K562 (cell line): ENCODE measurements around the gene WDR31. TPM values are rescaled to one million over a fixed set of nuclear protein-coding genes. Genes with fewer than 3 reads are reported as not detected.
A peak's percentile ranks its signal among the peaks of the same experiment; 100 is the strongest.

Experiments used
- CHD2 ChIP-seq: IDR thresholded peaks from 2 replicates; pipeline ENCODE4 v1.6.1; 2011; ENCODE audit warnings: low read depth, low read length
- ELF1 ChIP-seq: fragments of 200-800 bp; sonication (Bioruptor generic); IDR thresholded peaks from 2 replicates; pipeline ENCODE4 v1.6.1; 2016; ENCODE audit warnings: missing genetic modification characterization, missing compliant biosample characterization
- EP400 ChIP-seq: fragments of 450-650 bp; IDR thresholded peaks from 2 replicates; pipeline ENCODE4 v1.6.1; 2017; ENCODE audit warnings: antibody characterized with exemption, mild to moderate bottlenecking, moderate library complexity
- GABPB2 ChIP-seq: fragments of 250-450 bp; sonication (Bioruptor Pico); conservative IDR thresholded peaks from 2 replicates; pipeline ENCODE4 v1.5.1; 2021; ENCODE audit warnings: mild to moderate bottlenecking
- HDGF ChIP-seq: fragments of 450-650 bp; IDR thresholded peaks from 2 replicates; pipeline ENCODE4 v1.6.1; 2016
- HNRNPUL1 ChIP-seq: fragments of 200-400 bp; formaldehyde crosslinking; IDR thresholded peaks from 2 replicates; pipeline ENCODE4 v1.6.1; 2017; ENCODE audit warnings: low read length
- MAFF ChIP-seq: IDR thresholded peaks from 2 replicates; pipeline ENCODE4 v1.6.1; 2012; ENCODE audit warnings: low read length, improper control_type of control experiment
- MEF2A ChIP-seq: IDR thresholded peaks from 2 replicates; pipeline ENCODE4 v1.6.1; 2011; ENCODE audit warnings: low read depth, mild to moderate bottlenecking, low read length, moderate library complexity; ENCODE audit not compliant: control insufficient read depth
- PTRF ChIP-seq: fragments of 450-650 bp; IDR thresholded peaks from 2 replicates; pipeline ENCODE4 v1.6.1; 2016; ENCODE audit warnings: mild to moderate bottlenecking, missing genetic modification characterization, missing compliant biosample characterization
- polyA plus RNA-seq, 8 experiments: library from polyadenylated mRNA; depleted of rRNA in 4 of 8; stranded (reverse) in 5 of 8; unstranded in 3 of 8; fragments of >200 nt; fragmentation: Nextera tagmentation in 2 of 8; fragmentation: Illumina TruSeq in 1 of 8; extraction: Ambion mirVana in 2 of 8; extraction: Trizol in 1 of 8; gene quantifications; 2 replicates each; pipeline versions ENCODE4 v1.2.1 to v1.2.3, GENCODE V29; 2011 to 2014; ENCODE audit warnings: inconsistent platforms in 1 of 8, missing spikeins in 1 of 8
- total RNA-seq, 7 experiments: library from RNA; depleted of rRNA in 6 of 7; stranded (reverse); fragments of >200 nt in 6 of 7; fragmentation: Illumina TruSeq in 2 of 7; extraction: Trizol in 2 of 7; gene quantifications; 2 replicates each; pipeline versions ENCODE4 v1.2.1 to v1.2.3, GENCODE V29; 2011 to 2021; ENCODE audit warnings: low replicate concordance in 1 of 7
- TF ChIP-seq, protein P1 (sequence below): fragments of 450-650 bp; IDR thresholded peaks from 2 replicates; pipeline ENCODE4 v1.6.1; 2016; ENCODE audit warnings: mild to moderate bottlenecking, moderate library complexity
- TF ChIP-seq, protein P2 (sequence below): fragments of 250-450 bp; sonication (Bioruptor Pico); IDR thresholded peaks from 2 replicates; pipeline ENCODE4 v1.6.1; 2021; ENCODE audit warnings: mild to moderate bottlenecking
- TF ChIP-seq, protein P3 (sequence below): fragments of 450-650 bp; IDR thresholded peaks from 2 replicates; pipeline ENCODE4 v1.7.1; 2018; ENCODE audit warnings: mild to moderate bottlenecking, low read depth; ENCODE audit not compliant: partially characterized antibody

WDR31 gene
- total and polyA plus RNA-seq, 9 of the 15 experiments (the other 6 are each of a cell fraction or from before 2014, with no cell fraction given), result 0.35 to 1.8 (median 0.95) TPM

DNA sequence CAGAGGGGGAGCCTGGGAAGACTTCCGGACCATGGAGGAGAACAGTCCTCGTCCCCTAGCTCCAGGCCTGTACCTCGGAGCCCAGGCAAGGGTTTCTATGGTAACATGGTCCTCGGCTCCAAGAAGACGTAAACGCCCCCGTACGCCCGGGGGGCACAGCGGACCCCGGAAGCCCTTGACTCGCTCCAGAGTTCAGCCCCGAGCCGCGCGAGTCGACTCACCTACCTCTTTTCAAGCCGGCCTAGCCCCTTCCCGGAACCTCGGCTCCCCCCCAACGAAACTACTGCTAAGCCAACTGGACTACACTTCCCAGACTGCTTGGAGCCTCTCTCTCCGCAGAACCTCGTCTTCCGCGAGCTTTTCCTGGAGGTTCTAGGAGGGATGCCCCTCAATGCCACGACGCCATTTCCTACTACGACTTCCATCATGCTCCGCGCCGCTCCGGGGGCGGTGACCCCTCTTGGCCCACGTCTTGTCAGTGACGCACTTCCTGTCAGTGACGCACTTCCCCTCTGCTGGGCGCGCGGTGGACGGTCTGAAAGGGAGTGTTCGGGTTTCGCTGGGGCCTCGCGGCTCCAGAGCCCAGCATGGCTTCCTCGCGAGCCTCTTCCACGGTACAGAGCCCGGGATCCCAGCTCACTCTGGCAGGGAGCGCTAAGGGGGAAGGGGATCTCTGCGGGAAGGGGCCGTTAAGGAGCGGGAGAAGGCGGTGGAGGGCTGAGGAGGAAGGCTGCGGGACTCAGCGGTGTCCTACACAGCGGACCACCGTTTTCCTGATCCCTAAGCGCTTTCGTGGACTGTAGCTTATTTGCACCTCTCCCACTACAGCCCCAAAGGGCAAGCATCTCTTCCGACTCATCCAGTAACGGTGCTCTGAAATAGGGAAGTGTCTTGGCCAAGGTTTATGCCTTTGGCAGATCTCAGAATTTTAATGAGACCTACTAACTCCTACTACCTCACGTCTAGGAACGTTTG, 64.6 kb downstream of the WDR31 start, which contains the start of the genes CDC26 and PRPF4 (continued):
- TF ChIP-seq EP400, result peak; percentile 96
- no peak for TF ChIP-seq MAFF
- TF ChIP-seq, protein P1, sequence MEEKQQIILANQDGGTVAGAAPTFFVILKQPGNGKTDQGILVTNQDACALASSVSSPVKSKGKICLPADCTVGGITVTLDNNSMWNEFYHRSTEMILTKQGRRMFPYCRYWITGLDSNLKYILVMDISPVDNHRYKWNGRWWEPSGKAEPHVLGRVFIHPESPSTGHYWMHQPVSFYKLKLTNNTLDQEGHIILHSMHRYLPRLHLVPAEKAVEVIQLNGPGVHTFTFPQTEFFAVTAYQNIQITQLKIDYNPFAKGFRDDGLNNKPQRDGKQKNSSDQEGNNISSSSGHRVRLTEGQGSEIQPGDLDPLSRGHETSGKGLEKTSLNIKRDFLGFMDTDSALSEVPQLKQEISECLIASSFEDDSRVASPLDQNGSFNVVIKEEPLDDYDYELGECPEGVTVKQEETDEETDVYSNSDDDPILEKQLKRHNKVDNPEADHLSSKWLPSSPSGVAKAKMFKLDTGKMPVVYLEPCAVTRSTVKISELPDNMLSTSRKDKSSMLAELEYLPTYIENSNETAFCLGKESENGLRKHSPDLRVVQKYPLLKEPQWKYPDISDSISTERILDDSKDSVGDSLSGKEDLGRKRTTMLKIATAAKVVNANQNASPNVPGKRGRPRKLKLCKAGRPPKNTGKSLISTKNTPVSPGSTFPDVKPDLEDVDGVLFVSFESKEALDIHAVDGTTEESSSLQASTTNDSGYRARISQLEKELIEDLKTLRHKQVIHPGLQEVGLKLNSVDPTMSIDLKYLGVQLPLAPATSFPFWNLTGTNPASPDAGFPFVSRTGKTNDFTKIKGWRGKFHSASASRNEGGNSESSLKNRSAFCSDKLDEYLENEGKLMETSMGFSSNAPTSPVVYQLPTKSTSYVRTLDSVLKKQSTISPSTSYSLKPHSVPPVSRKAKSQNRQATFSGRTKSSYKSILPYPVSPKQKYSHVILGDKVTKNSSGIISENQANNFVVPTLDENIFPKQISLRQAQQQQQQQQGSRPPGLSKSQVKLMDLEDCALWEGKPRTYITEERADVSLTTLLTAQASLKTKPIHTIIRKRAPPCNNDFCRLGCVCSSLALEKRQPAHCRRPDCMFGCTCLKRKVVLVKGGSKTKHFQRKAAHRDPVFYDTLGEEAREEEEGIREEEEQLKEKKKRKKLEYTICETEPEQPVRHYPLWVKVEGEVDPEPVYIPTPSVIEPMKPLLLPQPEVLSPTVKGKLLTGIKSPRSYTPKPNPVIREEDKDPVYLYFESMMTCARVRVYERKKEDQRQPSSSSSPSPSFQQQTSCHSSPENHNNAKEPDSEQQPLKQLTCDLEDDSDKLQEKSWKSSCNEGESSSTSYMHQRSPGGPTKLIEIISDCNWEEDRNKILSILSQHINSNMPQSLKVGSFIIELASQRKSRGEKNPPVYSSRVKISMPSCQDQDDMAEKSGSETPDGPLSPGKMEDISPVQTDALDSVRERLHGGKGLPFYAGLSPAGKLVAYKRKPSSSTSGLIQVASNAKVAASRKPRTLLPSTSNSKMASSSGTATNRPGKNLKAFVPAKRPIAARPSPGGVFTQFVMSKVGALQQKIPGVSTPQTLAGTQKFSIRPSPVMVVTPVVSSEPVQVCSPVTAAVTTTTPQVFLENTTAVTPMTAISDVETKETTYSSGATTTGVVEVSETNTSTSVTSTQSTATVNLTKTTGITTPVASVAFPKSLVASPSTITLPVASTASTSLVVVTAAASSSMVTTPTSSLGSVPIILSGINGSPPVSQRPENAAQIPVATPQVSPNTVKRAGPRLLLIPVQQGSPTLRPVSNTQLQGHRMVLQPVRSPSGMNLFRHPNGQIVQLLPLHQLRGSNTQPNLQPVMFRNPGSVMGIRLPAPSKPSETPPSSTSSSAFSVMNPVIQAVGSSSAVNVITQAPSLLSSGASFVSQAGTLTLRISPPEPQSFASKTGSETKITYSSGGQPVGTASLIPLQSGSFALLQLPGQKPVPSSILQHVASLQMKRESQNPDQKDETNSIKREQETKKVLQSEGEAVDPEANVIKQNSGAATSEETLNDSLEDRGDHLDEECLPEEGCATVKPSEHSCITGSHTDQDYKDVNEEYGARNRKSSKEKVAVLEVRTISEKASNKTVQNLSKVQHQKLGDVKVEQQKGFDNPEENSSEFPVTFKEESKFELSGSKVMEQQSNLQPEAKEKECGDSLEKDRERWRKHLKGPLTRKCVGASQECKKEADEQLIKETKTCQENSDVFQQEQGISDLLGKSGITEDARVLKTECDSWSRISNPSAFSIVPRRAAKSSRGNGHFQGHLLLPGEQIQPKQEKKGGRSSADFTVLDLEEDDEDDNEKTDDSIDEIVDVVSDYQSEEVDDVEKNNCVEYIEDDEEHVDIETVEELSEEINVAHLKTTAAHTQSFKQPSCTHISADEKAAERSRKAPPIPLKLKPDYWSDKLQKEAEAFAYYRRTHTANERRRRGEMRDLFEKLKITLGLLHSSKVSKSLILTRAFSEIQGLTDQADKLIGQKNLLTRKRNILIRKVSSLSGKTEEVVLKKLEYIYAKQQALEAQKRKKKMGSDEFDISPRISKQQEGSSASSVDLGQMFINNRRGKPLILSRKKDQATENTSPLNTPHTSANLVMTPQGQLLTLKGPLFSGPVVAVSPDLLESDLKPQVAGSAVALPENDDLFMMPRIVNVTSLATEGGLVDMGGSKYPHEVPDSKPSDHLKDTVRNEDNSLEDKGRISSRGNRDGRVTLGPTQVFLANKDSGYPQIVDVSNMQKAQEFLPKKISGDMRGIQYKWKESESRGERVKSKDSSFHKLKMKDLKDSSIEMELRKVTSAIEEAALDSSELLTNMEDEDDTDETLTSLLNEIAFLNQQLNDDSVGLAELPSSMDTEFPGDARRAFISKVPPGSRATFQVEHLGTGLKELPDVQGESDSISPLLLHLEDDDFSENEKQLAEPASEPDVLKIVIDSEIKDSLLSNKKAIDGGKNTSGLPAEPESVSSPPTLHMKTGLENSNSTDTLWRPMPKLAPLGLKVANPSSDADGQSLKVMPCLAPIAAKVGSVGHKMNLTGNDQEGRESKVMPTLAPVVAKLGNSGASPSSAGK, result peak; percentile 45; the same call in 1 of the 2 replicates
- TF ChIP-seq, protein P2, sequence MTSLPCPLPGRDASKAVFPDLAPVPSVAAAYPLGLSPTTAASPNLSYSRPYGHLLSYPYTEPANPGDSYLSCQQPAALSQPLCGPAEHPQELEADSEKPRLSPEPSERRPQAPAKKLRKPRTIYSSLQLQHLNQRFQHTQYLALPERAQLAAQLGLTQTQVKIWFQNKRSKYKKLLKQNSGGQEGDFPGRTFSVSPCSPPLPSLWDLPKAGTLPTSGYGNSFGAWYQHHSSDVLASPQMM (CRISPR knock-in tag), result no peak
- TF ChIP-seq ELF1 (tag), result peak; percentile 91
- peak; percentile 91 for TF ChIP-seq CHD2
- TF ChIP-seq GABPB2 (CRISPR knock-in tag), result no peak
- no peak for TF ChIP-seq HNRNPUL1
- TF ChIP-seq, protein P3, sequence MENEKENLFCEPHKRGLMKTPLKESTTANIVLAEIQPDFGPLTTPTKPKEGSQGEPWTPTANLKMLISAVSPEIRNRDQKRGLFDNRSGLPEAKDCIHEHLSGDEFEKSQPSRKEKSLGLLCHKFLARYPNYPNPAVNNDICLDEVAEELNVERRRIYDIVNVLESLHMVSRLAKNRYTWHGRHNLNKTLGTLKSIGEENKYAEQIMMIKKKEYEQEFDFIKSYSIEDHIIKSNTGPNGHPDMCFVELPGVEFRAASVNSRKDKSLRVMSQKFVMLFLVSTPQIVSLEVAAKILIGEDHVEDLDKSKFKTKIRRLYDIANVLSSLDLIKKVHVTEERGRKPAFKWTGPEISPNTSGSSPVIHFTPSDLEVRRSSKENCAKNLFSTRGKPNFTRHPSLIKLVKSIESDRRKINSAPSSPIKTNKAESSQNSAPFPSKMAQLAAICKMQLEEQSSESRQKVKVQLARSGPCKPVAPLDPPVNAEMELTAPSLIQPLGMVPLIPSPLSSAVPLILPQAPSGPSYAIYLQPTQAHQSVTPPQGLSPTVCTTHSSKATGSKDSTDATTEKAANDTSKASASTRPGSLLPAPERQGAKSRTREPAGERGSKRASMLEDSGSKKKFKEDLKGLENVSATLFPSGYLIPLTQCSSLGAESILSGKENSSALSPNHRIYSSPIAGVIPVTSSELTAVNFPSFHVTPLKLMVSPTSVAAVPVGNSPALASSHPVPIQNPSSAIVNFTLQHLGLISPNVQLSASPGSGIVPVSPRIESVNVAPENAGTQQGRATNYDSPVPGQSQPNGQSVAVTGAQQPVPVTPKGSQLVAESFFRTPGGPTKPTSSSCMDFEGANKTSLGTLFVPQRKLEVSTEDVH, result peak; percentile 90
- TF ChIP-seq HDGF, result no peak
- TF ChIP-seq PTRF (tag), result no peak
- TF ChIP-seq MEF2A, result 0 out of 2 replicates have a peak, but pooled peaks have one; percentile 1
